Prostate gland (tissue), 2 donors: ENCODE data around the gene PLCB1. TPM values are rescaled to one million over a fixed set of nuclear protein-coding genes. Genes with fewer than 3 reads are reported as not detected.

ENCODE experiments used
- DNase-seq: peaks from one replicate; pipeline ENCODE4 v3.0.0-alpha.2; 2019; ENCODE audit warnings: low spot score
- H3K27ac ChIP-seq, 2 donors: fragments of 200-600 bp; sonication (generic); 2 replicates each; pipeline ENCODE4 v1.5.1; 2017 to 2019
- H3K27me3 ChIP-seq: fragments of 200-600 bp; sonication (generic); replicated peaks from 2 replicates; pipeline ENCODE4 v1.5.1; 2019; ENCODE audit not compliant: insufficient read depth
- H3K36me3 ChIP-seq, 2 donors: fragments of 200-600 bp; sonication (generic); 1 replicate in 1 of 2; 2 replicates in 1 of 2; pipeline versions ENCODE4 v1.5.1 to v1.8.1; 2017 to 2019
- H3K4me1 ChIP-seq: fragments of 200-600 bp; sonication (generic); replicated peaks from 2 replicates; pipeline ENCODE4 v1.5.1; 2019
- H3K4me3 ChIP-seq, 2 donors: fragments of 200-600 bp; sonication (generic); 2 replicates each; pipeline ENCODE4 v1.5.1; 2017 to 2019
- H3K9me3 ChIP-seq: fragments of 200-600 bp; sonication (generic); 2 replicates; pipeline ENCODE4 v1.5.1; 2017
- CTCF ChIP-seq, 4 experiments: fragments of 200-600 bp in 2 of 4; fragments of 450-650 bp in 2 of 4; sonication (generic) in 2 of 4; IDR thresholded peaks; 1 replicate in 3 of 4; 2 replicates in 1 of 4; pipeline ENCODE4 v1.5.1; 2016 to 2019; ENCODE audit warnings: antibody characterized with exemption in 4 of 4, mild to moderate bottlenecking in 2 of 4, moderate library complexity in 2 of 4
- POLR2A ChIP-seq: fragments of 450-650 bp; IDR thresholded peaks from one replicate; pipeline ENCODE4 v1.6.1; 2016; ENCODE audit warnings: antibody characterized with exemption, mild to moderate bottlenecking
- POLR2AphosphoS5 ChIP-seq: sonication (generic); formaldehyde crosslinking; IDR thresholded peaks from one replicate; pipeline ENCODE4 v1.6.1; 2017; ENCODE audit warnings: antibody characterized with exemption
- WGBS: methylation state at CpG from one replicate; pipeline ENCODE4 v1.1.5; 2018; 5-methylcytosine and 5-hydroxymethylcytosine counted together
- intact Hi-C: fragments of 100-400 bp; cut with DNase I; formaldehyde crosslinking; loops from one replicate; pipeline ENCODE4 v1.14.2; 2022
- total RNA-seq, 2 donors: library from RNA; depleted of rRNA; stranded (reverse); fragments of >200 nt; gene quantifications; one replicate each; pipeline ENCODE4 v1.1.0, GENCODE V29; 2016

The PLCB1 gene
- total RNA-seq, 2 donors from 2014 or later = 24.3 to 26.3 TPM

GRCh38 chr20:8361006-8361652 lies 229.1 kb downstream of the PLCB1 start:
- intact Hi-C loops = no loop called here
- WGBS = 70% methylated on average over 5 of the region's 5 CpGs
- Histone ChIP-seq H3K27ac (no peak overlapping the region), H3K36me3 (no peaks in the 10 kb centered on the region), H3K27me3 (no peaks in the 10 kb centered on the region), H3K4me1 (no peaks in the 10 kb centered on the region), H3K4me3 (no peak overlapping the region), H3K9me3 (no peaks in the 10 kb centered on the region)
- no peak for DNase-seq
- TF ChIP-seq POLR2A = no peak
- no peak for TF ChIP-seq POLR2AphosphoS5
- no peak for TF ChIP-seq CTCF (IDR thresholded peaks at IDR 0.05)

GRCh38 chr20:8361779-8362178 lies 229.7 kb downstream of the PLCB1 start:
- intact Hi-C loops = no loop called here
- no peak for DNase-seq
- H3K4me1 ChIP-seq = no peaks in the 10 kb centered on the region
- no peaks in the 10 kb centered on the region for H3K27me3 ChIP-seq
- no peaks in the 10 kb centered on the region for H3K36me3 ChIP-seq
- H3K9me3 ChIP-seq = no peaks in the 10 kb centered on the region
- no peak overlapping the region for H3K4me3 ChIP-seq
- TF ChIP-seq POLR2A (no peak), POLR2AphosphoS5 (no peak), CTCF (IDR thresholded peaks at IDR 0.05) (no peak)
- H3K27ac ChIP-seq = no peak overlapping the region

- no peak overlapping the region for H3K4me3 ChIP-seq
- no peaks in the 10 kb centered on the region for H3K9me3 ChIP-seq
- TF ChIP-seq POLR2AphosphoS5 (peak; percentile 63), POLR2A (no peak)
- no peak overlapping the region for H3K27ac ChIP-seq
- no peaks in the 10 kb centered on the region for H3K4me1 ChIP-seq
- no peaks in the 10 kb centered on the region for H3K36me3 ChIP-seq
- H3K27me3 ChIP-seq = no peaks in the 10 kb centered on the region
- peak; percentile 47 for DNase-seq
- intact Hi-C loops = no loop called here
- WGBS = 41% methylated on average over 3 of the region's 3 CpGs
Observed at GRCh38 chr20:8362457-8362856, 230.4 kb downstream of the PLCB1 start.

GRCh38 chr20:8363970-8364733 lies 232.1 kb downstream of the PLCB1 start:
- intact Hi-C loops = no loop called here
- no peaks in the 10 kb centered on the region for H3K4me1 ChIP-seq
- no peaks in the 10 kb centered on the region for H3K9me3 ChIP-seq
- H3K27ac ChIP-seq = no peak overlapping the region
- WGBS = 93% methylated on average over 8 of the region's 8 CpGs
- DNase-seq = no peak
- H3K4me3 ChIP-seq = no peak overlapping the region
- H3K27me3 ChIP-seq = no peaks in the 10 kb centered on the region
- TF ChIP-seq POLR2A = no peak
- TF ChIP-seq CTCF (IDR thresholded peaks at IDR 0.05) = no peak
- no peak for TF ChIP-seq POLR2AphosphoS5
- H3K36me3 ChIP-seq = no peaks in the 10 kb centered on the region

GRCh38 chr20:8364734-8365078 lies 232.6 kb downstream of the PLCB1 start:
- intact Hi-C loops = no loop called here
- WGBS = 68% methylated on average over 1 of the region's 1 CpG
- Histone ChIP-seq H3K27ac (no peak overlapping the region), H3K27me3 (no peaks in the 10 kb centered on the region), H3K36me3 (no peaks in the 10 kb centered on the region), H3K9me3 (no peaks in the 10 kb centered on the region), H3K4me3 (no peak overlapping the region), H3K4me1 (no peaks in the 10 kb centered on the region)
- TF ChIP-seq POLR2AphosphoS5 (no peak), CTCF (IDR thresholded peaks at IDR 0.05) (no peak), POLR2A (no peak)
- DNase-seq = no peak
